Renal cortical epithelial cell (primary cell): ENCODE measurements around the gene ZNF521. TPM values are rescaled to one million over a fixed set of nuclear protein-coding genes. Genes with fewer than 3 reads are reported as not detected.

Experiments
- DNase-seq: peaks from one replicate; pipeline ENCODE4 v3.0.0-alpha.2; 2011; ENCODE audit warnings: low read depth
- total RNA-seq: library from RNA; depleted of rRNA; stranded (reverse); fragments of >200 nt; gene quantifications from 2 replicates; pipeline ENCODE4 v1.2.3, GENCODE V29; 2014

ZNF521 gene
- total RNA-seq, 1 donor from 2014 or later = 1.3 TPM

- no peak for DNase-seq
These were observed 276.2 kb downstream of the ZNF521 start for GRCh38 chr18:25075783-25076182.

GRCh38 chr18:25075331-25075730 lies 276.6 kb downstream of the ZNF521 start:
- DNase-seq = no peak

DNA sequence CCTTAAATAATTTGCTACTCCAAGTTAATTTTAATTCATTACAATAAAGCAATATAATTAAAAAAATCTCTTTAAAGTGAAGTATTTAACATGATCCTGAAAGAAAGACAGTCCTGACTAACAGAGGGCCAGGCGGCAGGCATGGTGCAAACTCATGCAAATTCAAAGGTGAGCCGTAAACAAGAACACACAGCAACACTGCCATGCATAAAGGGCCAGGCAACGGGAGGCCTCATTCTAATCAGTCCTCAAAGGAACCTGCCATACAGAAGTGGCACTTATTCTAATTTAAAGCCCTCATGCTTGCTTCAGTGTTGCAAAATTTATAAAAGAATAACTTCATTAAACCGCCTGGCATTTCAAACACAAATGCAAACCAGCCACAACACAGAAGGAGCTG lies 277.0 kb downstream of the ZNF521 start:
- DNase-seq = no peak

DNA sequence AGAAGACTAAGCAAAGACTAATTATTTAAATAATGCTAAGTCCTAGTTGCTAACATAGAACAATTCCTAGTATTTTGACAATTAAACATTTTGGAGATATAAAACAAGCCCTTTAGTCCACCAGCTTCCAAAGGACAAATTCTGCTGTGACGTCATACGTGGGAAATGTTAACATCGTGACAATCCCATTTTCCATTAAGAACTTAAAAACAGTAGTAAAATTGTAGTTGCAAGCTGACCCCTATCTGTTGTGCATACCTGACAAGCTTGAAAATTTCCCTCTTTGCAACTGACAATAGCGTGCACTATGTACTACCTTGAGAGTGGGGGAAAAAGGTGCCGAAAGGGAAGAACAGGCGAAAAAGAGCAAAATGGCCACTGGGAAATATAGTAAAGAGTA lies 279.8 kb downstream of the ZNF521 start:
- DNase-seq = no peak

DNA sequence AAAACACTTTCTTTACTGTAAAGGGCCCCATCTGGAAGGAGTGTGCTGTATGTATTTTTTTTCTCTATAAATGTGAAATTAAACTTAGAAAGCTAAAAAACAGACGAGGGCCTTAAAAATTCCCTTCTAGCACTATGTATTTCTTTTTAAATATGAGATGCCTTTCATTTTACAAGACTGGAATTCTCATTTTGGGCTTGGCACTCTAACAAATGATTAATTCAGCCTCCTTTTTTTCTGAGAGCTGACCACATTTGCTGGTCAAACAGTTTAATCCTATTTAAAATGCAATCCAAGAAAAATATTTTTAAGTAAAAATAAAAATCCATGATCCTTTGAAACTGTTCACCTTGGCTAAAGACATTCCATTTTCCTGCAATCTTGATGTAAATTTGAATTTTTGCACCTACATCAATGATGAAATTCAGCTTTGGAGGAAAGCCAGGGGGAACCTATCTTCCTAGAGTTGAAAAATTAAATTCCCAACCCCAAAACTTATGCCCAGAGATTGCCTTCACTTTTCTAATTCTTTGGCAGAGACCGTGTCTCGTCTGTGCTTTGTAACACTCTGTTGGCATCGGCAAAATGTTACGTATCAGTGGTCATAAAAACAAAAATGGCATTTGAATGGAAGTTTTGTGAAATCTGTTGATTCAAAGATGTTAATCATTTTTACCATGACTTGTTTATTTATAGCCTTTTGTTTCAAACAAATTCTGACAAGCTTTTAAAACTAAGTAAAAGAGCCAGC lies 284.5 kb downstream of the ZNF521 start:
- DNase-seq = no peak

GRCh38 chr18:25066516-25066915 lies 285.4 kb downstream of the ZNF521 start:
- no peak for DNase-seq

- no peak for DNase-seq
These were observed 289.2 kb downstream of the ZNF521 start for GRCh38 chr18:25062720-25063119.

DNA sequence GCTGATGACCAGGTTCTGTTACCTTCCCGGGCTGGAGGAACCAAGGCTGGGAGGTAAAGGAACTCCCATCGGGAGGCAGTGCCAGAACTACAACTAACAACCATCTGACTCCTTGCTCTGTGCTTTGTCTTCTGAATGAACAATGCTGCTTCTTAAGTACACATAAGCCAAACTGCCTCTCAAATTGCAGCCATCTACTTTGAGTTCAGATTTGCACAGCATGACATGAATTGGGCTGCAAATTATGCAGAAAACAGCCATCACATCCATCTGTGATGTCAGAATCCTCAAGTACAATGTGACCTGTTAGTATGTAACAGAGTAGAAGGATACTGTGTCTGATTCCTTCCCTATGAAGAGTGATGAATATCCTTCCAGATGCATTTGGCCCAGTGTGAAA lies 290.6 kb downstream of the ZNF521 start:
- DNase-seq = no peak

DNA sequence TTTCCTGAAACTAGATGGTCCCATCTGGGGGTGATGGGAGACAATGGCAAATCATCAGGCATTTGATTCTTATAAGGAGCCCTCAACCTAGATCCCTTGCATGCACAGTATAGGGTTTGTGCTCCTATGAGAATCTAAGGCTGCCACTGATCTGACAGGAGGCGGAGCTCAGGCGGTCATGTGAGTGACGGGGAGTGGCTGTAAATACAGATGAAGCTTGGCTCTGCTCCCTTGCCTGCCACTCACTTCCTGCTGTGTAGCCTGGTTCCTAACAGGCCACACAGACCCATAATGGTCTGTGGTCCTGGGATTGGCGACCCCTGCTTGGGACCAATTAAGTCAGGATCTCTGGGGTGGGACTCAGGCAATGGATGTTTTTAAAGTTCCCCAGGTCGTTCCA lies 293.4 kb downstream of the ZNF521 start:
- no peak for DNase-seq

DNA sequence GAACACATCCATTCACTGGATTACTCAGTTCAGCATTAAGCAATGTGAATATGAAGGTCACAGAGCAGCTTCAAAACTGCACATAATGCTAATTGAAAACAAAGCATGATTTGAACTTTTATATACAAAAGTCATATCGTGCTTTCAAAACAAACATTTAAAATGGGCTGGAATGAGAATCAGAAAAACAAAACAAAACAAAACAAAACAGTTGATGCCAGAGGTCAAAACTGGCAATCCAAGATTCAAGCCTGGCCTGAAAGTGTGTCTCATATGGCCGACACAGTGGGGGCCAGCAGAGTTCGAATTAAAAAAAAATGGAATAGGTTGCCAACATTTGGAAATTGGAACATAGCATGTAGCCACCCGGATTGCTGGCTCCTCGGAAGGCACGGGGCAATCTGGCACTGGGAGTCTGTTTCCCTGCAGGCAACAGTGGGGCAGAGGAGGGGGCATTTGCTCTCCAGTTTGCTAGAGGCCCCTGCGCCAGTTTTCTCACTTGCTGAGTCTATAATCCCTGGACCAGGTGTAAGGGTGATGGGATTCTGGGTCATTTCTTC lies 294.4 kb downstream of the ZNF521 start:
- no peak for DNase-seq

- DNase-seq = no peak
These were observed 295.5 kb downstream of the ZNF521 start for GRCh38 chr18:25056429-25056828.

DNA sequence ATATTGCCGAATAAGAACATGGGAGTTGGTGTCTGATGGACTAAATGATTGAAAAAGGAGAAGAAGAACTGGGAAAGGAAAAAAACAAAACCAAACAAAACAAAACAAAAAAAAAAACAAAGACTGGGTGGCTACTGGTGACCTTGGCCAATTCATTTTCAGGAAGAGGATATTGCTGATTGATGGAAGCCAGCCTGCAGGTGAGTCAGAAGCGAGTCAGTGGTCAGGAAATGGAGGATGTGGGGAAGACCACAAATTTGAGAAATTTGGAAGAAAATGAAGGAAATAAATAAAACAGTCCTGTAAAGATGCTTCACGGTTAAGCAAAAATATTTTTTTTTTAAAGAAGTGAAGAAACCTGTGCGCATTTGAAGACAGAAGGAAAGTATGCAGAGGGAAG lies 296.9 kb downstream of the ZNF521 start:
- DNase-seq = no peak

GRCh38 chr18:25053466-25053865 lies 298.5 kb downstream of the ZNF521 start:
- no peak for DNase-seq

DNA sequence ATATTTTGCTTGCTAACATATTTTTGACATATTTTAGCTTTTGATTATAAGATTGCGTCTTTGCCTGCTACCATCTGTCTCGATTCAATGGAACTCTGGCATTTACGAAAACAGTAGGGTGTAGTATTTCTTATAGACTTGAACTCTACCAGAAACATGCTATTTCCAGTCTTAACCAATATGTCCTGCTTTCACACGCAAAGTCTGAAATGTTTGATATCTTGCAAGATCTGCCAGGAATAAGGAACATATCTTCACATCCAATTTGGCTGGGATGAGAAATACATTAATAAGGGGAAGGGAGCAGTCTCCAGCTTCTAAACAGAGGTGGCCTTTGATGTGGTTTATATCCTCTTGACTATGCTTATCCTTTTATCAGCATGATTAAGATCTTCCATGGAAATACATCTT lies 299.4 kb downstream of the ZNF521 start:
- no peak for DNase-seq

- no peak for DNase-seq
These were observed 301.4 kb downstream of the ZNF521 start for GRCh38 chr18:25050605-25051004.

DNA sequence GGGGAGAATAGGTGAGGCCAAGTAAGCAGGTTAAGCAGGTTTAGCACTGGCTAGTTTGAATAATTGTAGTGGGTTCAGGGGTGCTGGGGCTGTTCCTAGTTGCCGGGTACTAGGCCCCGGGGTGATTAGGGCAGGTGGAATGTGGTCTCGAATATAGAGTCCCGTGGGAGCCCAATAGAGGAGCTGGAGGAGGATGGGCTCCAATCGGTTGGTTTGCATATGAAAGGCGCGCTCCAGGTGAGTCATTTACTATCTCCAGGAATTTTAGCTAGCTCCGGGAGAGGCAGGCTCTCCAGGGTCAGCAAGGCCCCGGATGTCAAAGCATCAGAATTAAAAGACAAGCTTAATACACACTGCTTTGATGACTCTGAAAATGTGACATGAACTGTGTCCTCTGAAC lies 304.0 kb downstream of the ZNF521 start:
- no peak for DNase-seq

DNA sequence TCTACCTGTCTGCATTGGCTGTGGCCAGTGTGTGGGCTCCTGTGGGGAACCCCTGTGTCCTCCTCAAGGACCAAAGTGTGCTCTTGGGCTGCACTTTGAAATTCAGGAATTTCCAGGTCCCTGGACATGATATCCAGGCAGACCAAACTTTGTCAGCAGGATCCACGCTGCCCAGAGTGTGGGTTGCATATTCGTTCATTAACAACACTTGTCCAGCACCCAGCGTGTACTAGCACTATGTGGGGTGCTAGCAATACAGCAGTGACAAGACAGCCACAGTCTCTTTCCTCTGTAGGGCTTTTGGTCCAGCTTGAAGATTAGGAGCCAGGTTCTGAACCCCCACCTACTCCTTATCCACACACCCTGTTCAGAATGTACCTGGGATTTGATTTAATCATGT lies 304.5 kb downstream of the ZNF521 start:
- no peak for DNase-seq

DNA sequence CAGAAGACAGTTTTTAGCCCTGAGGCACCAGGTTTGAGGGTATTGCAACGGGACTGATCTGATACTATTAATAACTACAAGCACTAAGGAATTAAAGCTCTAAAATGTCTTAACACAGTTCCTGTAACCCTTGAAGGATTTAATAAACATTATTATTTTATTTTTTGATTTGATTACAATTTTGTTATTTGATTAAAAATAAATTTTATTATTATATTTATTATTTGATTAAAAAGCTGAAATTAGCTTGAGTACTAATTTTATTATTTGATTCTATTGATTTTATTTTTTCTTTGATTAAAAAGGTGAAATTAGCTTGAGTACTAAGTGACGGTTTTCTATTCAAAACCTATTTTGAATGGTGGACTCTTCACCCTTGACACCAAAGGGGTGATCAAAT lies 307.3 kb downstream of the ZNF521 start:
- DNase-seq = no peak

GRCh38 chr18:25043104-25043503 lies 308.9 kb downstream of the ZNF521 start:
- DNase-seq = no peak

DNA sequence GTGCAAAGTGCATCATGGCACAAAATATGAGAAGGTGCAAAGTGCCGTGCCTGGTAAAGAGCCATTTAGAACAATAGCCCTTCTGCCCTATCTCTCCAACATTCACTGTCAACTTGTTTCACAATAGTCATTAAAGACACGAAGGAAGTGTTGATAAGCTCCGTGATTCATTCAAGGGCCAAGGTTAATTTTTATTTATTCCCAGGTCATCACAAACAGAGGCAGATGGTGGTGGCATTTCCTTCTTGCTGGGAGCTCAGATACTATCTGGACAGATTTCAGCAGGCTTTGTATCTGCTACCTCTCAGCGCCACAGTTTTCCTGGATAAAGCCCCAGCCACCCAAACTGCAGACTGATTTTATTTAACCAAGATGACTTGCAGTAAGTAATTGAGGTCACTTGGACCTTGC lies 309.3 kb downstream of the ZNF521 start:
- DNase-seq = no peak

GRCh38 chr18:25039781-25040180 lies 312.2 kb downstream of the ZNF521 start:
- DNase-seq = no peak

DNA sequence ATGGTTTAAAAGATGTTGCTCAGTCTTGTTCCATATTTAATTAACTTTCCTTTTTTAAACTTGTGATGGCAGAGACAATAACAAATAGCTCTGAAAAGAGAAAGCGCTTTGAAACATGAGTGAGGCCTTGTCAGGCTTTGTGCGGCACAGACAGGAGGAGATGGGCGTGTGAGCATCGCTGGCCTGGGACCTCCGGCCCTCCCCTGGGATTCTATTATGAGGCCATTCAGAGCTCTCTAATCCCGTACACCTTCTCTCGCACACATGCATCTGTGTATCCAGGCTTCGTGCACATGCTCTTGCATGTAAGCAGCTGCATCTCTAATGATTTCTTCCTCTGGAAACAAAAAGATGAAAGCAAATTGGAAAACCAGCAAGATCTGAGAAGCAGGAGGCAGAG lies 313.7 kb downstream of the ZNF521 start:
- DNase-seq = no peak

- DNase-seq = no peak
These were observed 318.1 kb downstream of the ZNF521 start for GRCh38 chr18:25033747-25034471.
